Embryonic facial prominence (tissue), 1 donor: ENCODE results near the gene TMEM45A.

Experiments
- DNase-seq: peaks from one replicate; pipeline ENCODE4 v3.0.0-alpha.2; 2016; ENCODE audit errors: extremely low spot score

The TMEM45A gene

GRCh38 chr3:100613721-100614390 is 121.4 kb downstream of the TMEM45A start:
- DNase-seq = no peak

GRCh38 chr3:100614941-100615340 is 122.5 kb downstream of the TMEM45A start:
- no peak for DNase-seq

GRCh38 chr3:100615684-100616083 is 123.3 kb downstream of the TMEM45A start:
- DNase-seq = no peak

- no peak for DNase-seq
Measured at GRCh38 chr3:100621251-100621650, 128.8 kb downstream of the TMEM45A start.
